GM12875 (cell line): Measurements from ENCODE around the gene TSPEAR.

Experiments used
- H3K4me3 ChIP-seq: one replicate; pipeline ENCODE4 v1.5.1; 2011; ENCODE audit warnings: low read depth, low read length, control low read depth
- CTCF ChIP-seq: IDR thresholded peaks from 2 replicates; pipeline ENCODE4 v1.5.1; 2011; ENCODE audit warnings: low read depth, mild to moderate bottlenecking, control low read depth, inconsistent platforms, low read length, moderate library complexity, borderline replicate concordance; ENCODE audit not compliant: insufficient read depth

TSPEAR gene

GRCh38 chr21:44461464-44462001 is 249.8 kb downstream of the TSPEAR start:
- no peak overlapping the region for H3K4me3 ChIP-seq
- no peak for TF ChIP-seq CTCF

- no peak for TF ChIP-seq CTCF
- no peak overlapping the region for H3K4me3 ChIP-seq
Observed at GRCh38 chr21:44461005-44461404, 250.4 kb downstream of the TSPEAR start.

GRCh38 chr21:44460441-44460755 is 251.0 kb downstream of the TSPEAR start:
- H3K4me3 ChIP-seq = no peak overlapping the region
- TF ChIP-seq CTCF = no peak

- TF ChIP-seq CTCF = no peak
- H3K4me3 ChIP-seq = no peak overlapping the region
Observed at GRCh38 chr21:44459712-44460440, 251.5 kb downstream of the TSPEAR start.

DNA sequence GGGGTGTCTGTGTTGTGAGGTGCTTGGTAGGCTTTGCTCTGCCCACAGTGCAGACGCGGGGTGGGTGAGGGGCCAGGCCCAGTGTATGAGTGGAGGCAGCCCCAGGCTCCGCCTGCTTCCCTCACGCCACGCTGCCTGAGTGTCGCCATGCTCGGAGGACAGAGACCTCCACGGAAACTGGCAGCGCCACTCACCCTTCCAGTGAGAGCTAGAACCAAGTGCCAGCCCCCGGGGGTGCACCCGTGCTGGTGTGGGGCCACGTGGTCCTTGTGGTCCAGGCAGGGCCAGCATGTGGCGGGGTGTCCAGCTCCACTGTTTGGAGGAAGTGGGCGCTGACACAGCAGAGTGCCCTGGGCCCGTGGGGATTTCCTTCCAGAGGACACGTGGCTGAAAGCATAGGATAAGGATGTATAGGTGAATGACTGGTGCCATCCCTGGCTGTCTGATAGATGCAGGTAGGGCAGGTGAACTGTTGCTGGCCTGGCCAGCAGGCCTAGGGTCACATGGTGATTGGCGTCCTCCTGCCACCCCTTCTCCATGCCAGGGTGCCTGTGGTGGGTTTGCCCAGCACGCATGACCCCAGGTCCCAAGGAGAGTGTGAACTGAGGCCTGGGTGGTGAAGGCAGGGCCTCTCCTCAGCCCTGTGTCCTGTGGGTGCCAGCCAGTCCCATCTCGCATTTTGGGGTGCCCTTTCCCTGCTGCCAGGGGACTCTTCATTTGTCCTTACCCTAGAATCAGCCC is 252.2 kb downstream of the TSPEAR start:
- no peak for TF ChIP-seq CTCF
- H3K4me3 ChIP-seq = no peak overlapping the region

- no peak overlapping the region for H3K4me3 ChIP-seq
- TF ChIP-seq CTCF = no peak
Observed at GRCh38 chr21:44456915-44457736, 254.2 kb downstream of the TSPEAR start.
